B cell (primary cell): ENCODE data around the gene FAAH. TPM values are rescaled to one million over a fixed set of nuclear protein-coding genes. Genes with fewer than 3 reads are reported as not detected.
"Not testable (repeated sequence)": the region's sequence is repeated elsewhere in the genome, so short reads cannot be mapped to it uniquely, and the experiment has no call there.

Experiments
- ATAC-seq: fragments of 200-7000 bp; cut with Tn5 transposase; one replicate; pipeline ENCODE4 v1.10.0; 2021; ENCODE audit warnings: low read depth, mild to moderate bottlenecking, moderate number of reproducible peaks, moderate library complexity
- CTCF ChIA-PET: fragments of 350-600 bp; sonication (Branson Sonifier 250); formaldehyde crosslinking; loops from one replicate; lab custom pipeline; 2021; ENCODE audit warnings: antibody characterized with exemption, inconsistent platforms; lab: Charles Lee
- POLR2A ChIA-PET: fragments of 350-600 bp; sonication (Branson Sonifier 250); formaldehyde crosslinking; loops from one replicate; lab custom pipeline; 2021; ENCODE audit warnings: antibody characterized with exemption; lab: Charles Lee
- DNase-seq: peaks from one replicate; pipeline ENCODE4 v3.0.0; 2013
- H2AFZ ChIP-seq: 2 replicates; pipeline ENCODE4 v1.6.1; 2012; ENCODE audit warnings: mild to moderate bottlenecking, low read depth, low read length; ENCODE audit not compliant: insufficient read depth, poor library complexity, severe bottlenecking
- H3K27ac ChIP-seq, 2 donors: 1 replicate in 1 of 2; 2 replicates in 1 of 2; pipeline ENCODE4 v1.5.1; 2012 to 2013; ENCODE audit warnings: low read length in 2 of 2, mild to moderate bottlenecking in 2 of 2, moderate library complexity in 1 of 2
- H3K27me3 ChIP-seq, 4 experiments: fragments of 200-600 bp in 1 of 4; sonication (generic) in 1 of 4; replicated peaks in 1 of 4; 1 replicate in 2 of 4; 2 replicates in 2 of 4; pipeline versions ENCODE4 v1.6.1 to v1.7.0; 2013 to 2016; ENCODE audit warnings: low read length in 3 of 4, mild to moderate bottlenecking in 2 of 4, mixed read lengths in 1 of 4, moderate library complexity in 1 of 4; ENCODE audit not compliant: insufficient read depth in 4 of 4, control insufficient read depth in 3 of 4; ENCODE audit errors: control extremely low read depth in 1 of 4
- H3K36me3 ChIP-seq, 2 experiments: replicated peaks in 1 of 2; 1 replicate in 1 of 2; 2 replicates in 1 of 2; pipeline versions ENCODE4 v1.6.1 to v1.7.1; 2013; ENCODE audit warnings: low read length in 1 of 2; ENCODE audit not compliant: insufficient read depth in 2 of 2, control insufficient read depth in 1 of 2; ENCODE audit errors: control extremely low read depth in 1 of 2, extremely low read depth in 1 of 2
- H3K4me1 ChIP-seq, 2 donors: fragments of 200-600 bp in 1 of 2; sonication (generic) in 1 of 2; 1 replicate in 1 of 2; 2 replicates in 1 of 2; pipeline versions ENCODE4 v1.5.1 to v1.6.1; 2013 to 2017; ENCODE audit warnings: low read length in 2 of 2; ENCODE audit not compliant: control insufficient read depth in 2 of 2, insufficient read depth in 2 of 2
- H3K4me2 ChIP-seq: replicated peaks from 2 replicates; pipeline ENCODE3; 2012; ENCODE audit warnings: mild to moderate bottlenecking, low read depth, low read length; ENCODE audit not compliant: poor library complexity, severe bottlenecking
- H3K4me3 ChIP-seq, 5 experiments: fragments of 200-600 bp in 1 of 5; sonication (generic) in 1 of 5; 1 replicate in 3 of 5; 2 replicates in 2 of 5; pipeline versions ENCODE4 v1.5.1 to v1.7.0; 2011 to 2016; ENCODE audit warnings: low read length in 4 of 5, mild to moderate bottlenecking in 4 of 5, low read depth in 2 of 5, control low read depth in 1 of 5, moderate library complexity in 1 of 5; ENCODE audit not compliant: insufficient read depth in 1 of 5; ENCODE audit errors: control extremely low read depth in 1 of 5, extremely low read depth in 1 of 5
- H3K79me2 ChIP-seq: fragments of 200-600 bp; sonication (generic); one replicate; pipeline ENCODE4 v1.6.0; 2016; ENCODE audit warnings: low read length; ENCODE audit not compliant: control insufficient read depth, insufficient read depth
- H3K9ac ChIP-seq: fragments of 200-600 bp; sonication (generic); 2 replicates; pipeline ENCODE4 v1.6.1; 2017; ENCODE audit warnings: mild to moderate bottlenecking, low read length, moderate library complexity
- H3K9me3 ChIP-seq, 3 donors: one replicate each; pipeline versions ENCODE4 v1.6.1 to v1.7.1; 2013; ENCODE audit warnings: low read length in 2 of 3; ENCODE audit not compliant: control insufficient read depth in 2 of 3, insufficient read depth in 1 of 3; ENCODE audit errors: control extremely low read depth in 1 of 3
- H4K20me1 ChIP-seq: 2 replicates; pipeline ENCODE4 v1.6.0; 2012; ENCODE audit warnings: mild to moderate bottlenecking, low read length; ENCODE audit not compliant: insufficient read depth, control insufficient read depth, poor library complexity, severe bottlenecking
- H3K27ac Mint-ChIP-seq: one replicate; pipeline ENCODE4 v1.8.0; 2021; ENCODE audit warnings: mixed read lengths
- H3K27me3 Mint-ChIP-seq: one replicate; pipeline ENCODE4 v1.8.0; 2021; ENCODE audit warnings: mixed read lengths
- H3K4me1 Mint-ChIP-seq: one replicate; pipeline ENCODE4 v1.8.0; 2021; ENCODE audit warnings: mixed read lengths
- H3K4me3 Mint-ChIP-seq: one replicate; pipeline ENCODE4 v1.8.0; 2021; ENCODE audit warnings: mixed read lengths
- H3K9me3 Mint-ChIP-seq: one replicate; pipeline ENCODE4 v1.8.0; 2022; ENCODE audit warnings: mixed read lengths; ENCODE audit not compliant: insufficient read depth
- EZH2 ChIP-seq: IDR thresholded peaks from 2 replicates; pipeline ENCODE4 v1.6.1; 2012; ENCODE audit warnings: borderline replicate concordance, low read depth, mild to moderate bottlenecking, moderate library complexity, low read length; ENCODE audit not compliant: insufficient read depth, poor library complexity, severe bottlenecking
- WGBS: methylation state at CpG from one replicate; pipeline ENCODE4 v1.1.5; 2013; ENCODE audit warnings: missing lambda C conversion rate; ENCODE audit not compliant: insufficient coverage; 5-methylcytosine and 5-hydroxymethylcytosine counted together
- intact Hi-C: fragments of 100-400 bp; cut with micrococcal nuclease; formaldehyde crosslinking; loops from one replicate; pipeline ENCODE4 v1.10.0; 2022
- polyA plus RNA-seq: library from polyadenylated mRNA; depleted of rRNA; stranded (reverse); fragments of >200 nt; gene quantifications from 2 replicates; pipeline ENCODE4 v1.2.3, GENCODE V29; 2012
- total RNA-seq, 2 donors: library from RNA; stranded (reverse); fragments of 120-200 nt in 1 of 2; gene quantifications; 1 replicate in 1 of 2; 2 replicates in 1 of 2; pipeline versions ENCODE4 v1.2.3 to v1.2.4, GENCODE V29; 2013 to 2022
- TF ChIP-seq, protein P1 (sequence below): fragments of 200-600 bp; IDR thresholded peaks from one replicate; pipeline ENCODE4 v1.8.0; 2022; ENCODE audit warnings: antibody characterized with exemption, mild to moderate bottlenecking

The FAAH gene
- total and polyA plus RNA-seq, 2 donors (not counting 1 experiment from before 2014, with no cell fraction given), result 5.6 to 9.6 TPM

- no peak overlapping the region for H3K4me2 ChIP-seq
- no peaks in the 10 kb centered on the region for H3K27me3 Mint-ChIP-seq
- no peak overlapping the region for H3K27ac ChIP-seq
- H3K4me3 Mint-ChIP-seq, result no peak overlapping the region
- DNase-seq (no peak), ATAC-seq (no peak)
- H3K27ac Mint-ChIP-seq, result no peak overlapping the region
- H3K36me3 ChIP-seq, result peaks cover 20 to 57% of the 10 kb centered on the region in 2 experiments
- H3K4me1 ChIP-seq, result no peaks in the 10 kb centered on the region
- no peaks in the 10 kb centered on the region for H3K9me3 ChIP-seq
- no peak for TF ChIP-seq EZH2
- TF ChIP-seq, protein P1, sequence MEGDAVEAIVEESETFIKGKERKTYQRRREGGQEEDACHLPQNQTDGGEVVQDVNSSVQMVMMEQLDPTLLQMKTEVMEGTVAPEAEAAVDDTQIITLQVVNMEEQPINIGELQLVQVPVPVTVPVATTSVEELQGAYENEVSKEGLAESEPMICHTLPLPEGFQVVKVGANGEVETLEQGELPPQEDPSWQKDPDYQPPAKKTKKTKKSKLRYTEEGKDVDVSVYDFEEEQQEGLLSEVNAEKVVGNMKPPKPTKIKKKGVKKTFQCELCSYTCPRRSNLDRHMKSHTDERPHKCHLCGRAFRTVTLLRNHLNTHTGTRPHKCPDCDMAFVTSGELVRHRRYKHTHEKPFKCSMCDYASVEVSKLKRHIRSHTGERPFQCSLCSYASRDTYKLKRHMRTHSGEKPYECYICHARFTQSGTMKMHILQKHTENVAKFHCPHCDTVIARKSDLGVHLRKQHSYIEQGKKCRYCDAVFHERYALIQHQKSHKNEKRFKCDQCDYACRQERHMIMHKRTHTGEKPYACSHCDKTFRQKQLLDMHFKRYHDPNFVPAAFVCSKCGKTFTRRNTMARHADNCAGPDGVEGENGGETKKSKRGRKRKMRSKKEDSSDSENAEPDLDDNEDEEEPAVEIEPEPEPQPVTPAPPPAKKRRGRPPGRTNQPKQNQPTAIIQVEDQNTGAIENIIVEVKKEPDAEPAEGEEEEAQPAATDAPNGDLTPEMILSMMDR, result no peak
- CTCF ChIA-PET, result interaction anchor here (0.8 kb wide), 1 partner anchor 17 kb away, joined by 4 read pairs; no protein-coding TSS in a partner anchor
- H4K20me1 ChIP-seq, result no peaks in the 10 kb centered on the region
- H3K9me3 Mint-ChIP-seq, result no peaks in the 10 kb centered on the region
- POLR2A ChIA-PET, result no interaction called here
- WGBS, result 69% methylated on average over 2 of the region's 5 CpGs
- no peak overlapping the region for H3K9ac ChIP-seq
- no peak overlapping the region for H3K4me3 ChIP-seq
- H3K27me3 ChIP-seq, result no peaks in the 10 kb centered on the region
- H3K79me2 ChIP-seq, result no peaks in the 10 kb centered on the region
- H2AFZ ChIP-seq, result no peak overlapping the region
- intact Hi-C loops, result no loop called here
- H3K4me1 Mint-ChIP-seq, result peaks cover 3% of the 10 kb centered on the region
Measured at GRCh38 chr1:46364612-46365011, 29.5 kb upstream of the FAAH start.

DNA sequence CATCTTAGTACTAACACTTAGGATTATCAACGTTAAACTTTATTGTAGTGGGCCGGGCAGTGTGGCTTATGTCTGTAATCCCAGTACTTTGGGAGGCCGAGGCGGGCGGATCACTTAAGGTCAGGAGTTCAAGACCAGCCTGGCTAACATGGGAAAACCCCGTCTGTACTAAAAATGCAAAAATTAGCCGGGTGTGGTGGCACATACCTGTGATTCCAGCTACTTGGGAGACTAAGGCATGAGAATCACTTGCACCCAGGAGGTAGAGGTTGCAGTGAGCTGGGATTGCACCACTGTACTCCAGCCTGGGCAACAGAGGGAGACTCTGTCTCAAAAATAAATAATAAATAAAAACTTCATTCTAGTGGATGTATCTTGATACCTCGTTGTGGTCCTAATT lies 28.3 kb upstream of the FAAH start:
- H2AFZ ChIP-seq, H3K27me3 ChIP-seq, H3K4me3 Mint-ChIP-seq, intact Hi-C loops, H3K4me2 ChIP-seq, H4K20me1 ChIP-seq, H3K79me2 ChIP-seq, DNase-seq, H3K4me3 ChIP-seq, H3K27ac ChIP-seq, ATAC-seq, H3K9ac ChIP-seq, H3K9me3 ChIP-seq, H3K9me3 Mint-ChIP-seq, H3K4me1 ChIP-seq, H3K27me3 Mint-ChIP-seq, H3K27ac Mint-ChIP-seq: not testable (repeated sequence)
- H3K36me3 ChIP-seq, result peaks cover 20 to 52% of the 10 kb centered on the region in 2 experiments
- ChIA-PET POLR2A (interaction anchor here (0.7 kb wide), 1 partner anchor 15 kb away, joined by 9 read pairs; no protein-coding TSS in a partner anchor), CTCF (interaction anchor here (0.7 kb wide), 1 partner anchor 250 kb away, joined by 3 read pairs; no protein-coding TSS in a partner anchor)
- WGBS, result 98% methylated on average over 6 of the region's 8 CpGs
- H3K4me1 Mint-ChIP-seq, result peaks cover 13% of the 10 kb centered on the region
